GM21825 (cell line): Measurements from ENCODE around the gene VPS13C.
A peak's percentile ranks its signal among the peaks of the same experiment; 100 is the strongest.

Experiments
- ATAC-seq: cut with Tn5 transposase; IDR thresholded peaks from one replicate; pipeline ENCODE4 v1.9.1; 2021; ENCODE audit warnings: mild to moderate bottlenecking, moderate library complexity; ENCODE audit not compliant: unreplicated experiment

Gene VPS13C

DNA sequence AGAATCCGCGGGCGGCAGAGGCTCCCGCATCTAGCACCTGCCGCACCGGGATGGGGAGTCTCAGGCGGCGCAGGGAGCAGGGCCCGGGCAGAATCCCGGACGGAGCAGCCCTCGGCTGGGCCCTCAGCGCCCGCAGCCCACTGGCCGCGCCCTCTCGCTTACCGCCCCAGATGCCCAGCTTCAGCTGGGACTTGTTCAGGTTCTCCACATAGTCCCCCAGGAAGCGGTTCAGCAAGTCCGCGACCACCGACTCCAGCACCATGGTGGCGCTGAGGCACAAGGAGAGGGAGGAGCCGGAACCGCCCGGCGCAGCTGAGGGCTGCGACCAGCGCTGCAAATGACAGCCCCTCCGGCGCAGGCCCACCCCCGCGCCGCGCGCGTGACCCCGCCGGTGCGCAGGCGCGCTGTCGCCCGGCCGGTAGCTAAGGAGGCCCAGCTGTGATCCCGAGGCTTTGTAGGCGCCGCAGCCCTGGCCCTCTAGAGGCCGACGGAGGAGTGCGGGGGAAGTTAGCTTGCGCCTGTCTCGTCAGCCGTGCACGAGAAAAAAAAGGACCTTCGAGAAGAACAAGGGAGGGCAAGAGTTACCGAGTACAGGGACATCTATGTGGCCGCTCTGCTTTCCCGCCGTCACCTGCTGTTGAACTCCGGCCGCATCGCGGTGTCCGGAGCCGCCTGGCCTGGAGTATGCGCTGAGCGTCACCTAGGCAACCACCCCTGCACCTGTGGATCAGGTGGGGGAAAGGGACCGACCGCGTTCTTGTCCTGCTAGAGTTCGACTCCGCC, at the start of gene VPS13C:
Gene VPS13C, minus strand, starts transcription at position 335 of the 783 bp plus-strand sequence. Its CDS starts 73 bp downstream, at position 262.
- peak; percentile 88 for ATAC-seq

DNA sequence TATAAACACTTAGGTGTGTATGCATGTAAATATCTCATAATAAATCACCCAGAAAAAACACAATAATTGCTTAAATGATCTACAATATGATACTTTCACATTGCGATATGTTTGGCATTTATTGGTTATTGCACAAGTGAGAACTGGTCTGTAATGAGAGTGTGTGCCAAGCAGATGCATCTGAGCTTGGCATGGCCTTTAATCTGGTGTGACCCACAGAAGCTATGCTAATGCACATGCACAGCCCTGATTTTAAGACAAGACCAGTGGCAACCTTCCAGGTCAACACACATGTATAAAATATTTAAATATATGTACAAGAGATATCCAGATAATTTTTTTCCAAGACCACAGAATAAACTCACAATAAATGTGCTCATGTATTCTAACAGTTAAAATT, 49.2 kb upstream of the VPS13C start:
- no peak for ATAC-seq

GRCh38 chr15:62108411-62108810, 48.2 kb upstream of the VPS13C start:
- ATAC-seq = no peak

DNA sequence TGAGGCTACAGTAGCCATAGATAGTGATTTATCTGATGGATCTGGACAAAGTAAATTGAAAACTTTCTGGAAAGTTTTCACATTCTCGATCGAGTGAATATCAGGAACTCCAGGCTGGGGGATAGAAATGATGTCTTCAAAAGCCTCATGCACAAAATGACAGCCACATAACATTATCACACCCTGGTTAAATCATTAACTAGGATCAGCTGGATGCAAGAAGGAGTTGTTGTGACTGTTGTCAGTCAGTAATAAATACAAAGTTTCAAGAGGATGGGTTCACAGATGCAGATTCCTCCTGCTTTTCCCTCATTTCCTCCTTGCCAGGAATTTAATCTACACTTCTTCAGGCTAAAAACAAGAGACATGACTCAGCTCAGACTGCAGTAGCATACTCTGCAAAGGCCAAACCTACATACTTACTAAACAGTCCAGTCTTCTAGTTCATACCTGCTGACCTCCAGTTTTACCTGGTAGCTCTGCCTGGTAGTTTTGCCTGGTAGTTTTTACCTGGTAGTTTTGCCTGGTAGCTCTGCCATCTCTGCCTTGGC, 47.4 kb upstream of the VPS13C start:
- ATAC-seq = no peak

- ATAC-seq = no peak
Observed at GRCh38 chr15:62106096-62106495, 45.8 kb upstream of the VPS13C start.

GRCh38 chr15:62105266-62105665, 45.0 kb upstream of the VPS13C start:
- no peak for ATAC-seq

GRCh38 chr15:62104846-62105245, 44.6 kb upstream of the VPS13C start:
- ATAC-seq = no peak

DNA sequence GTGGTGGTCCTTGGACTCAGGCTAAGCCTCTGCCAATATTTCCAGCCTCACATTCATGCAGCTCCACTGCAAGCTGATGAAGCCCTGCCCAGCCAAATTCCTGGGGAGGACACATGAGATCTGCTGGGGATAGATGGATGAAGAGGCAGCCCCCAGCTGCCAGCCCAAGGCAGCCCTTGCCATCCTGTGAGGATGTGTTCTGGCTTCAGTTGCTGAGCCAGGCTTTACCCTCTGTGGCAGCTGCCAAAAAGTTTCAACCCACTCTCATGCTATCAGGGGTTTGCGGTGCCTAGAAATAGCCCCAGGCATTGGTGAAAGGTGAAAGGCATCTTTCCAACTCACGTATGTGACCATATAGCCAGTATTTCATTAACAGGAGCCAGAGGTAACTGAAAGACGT, 44.2 kb upstream of the VPS13C start:
- no peak for ATAC-seq

DNA sequence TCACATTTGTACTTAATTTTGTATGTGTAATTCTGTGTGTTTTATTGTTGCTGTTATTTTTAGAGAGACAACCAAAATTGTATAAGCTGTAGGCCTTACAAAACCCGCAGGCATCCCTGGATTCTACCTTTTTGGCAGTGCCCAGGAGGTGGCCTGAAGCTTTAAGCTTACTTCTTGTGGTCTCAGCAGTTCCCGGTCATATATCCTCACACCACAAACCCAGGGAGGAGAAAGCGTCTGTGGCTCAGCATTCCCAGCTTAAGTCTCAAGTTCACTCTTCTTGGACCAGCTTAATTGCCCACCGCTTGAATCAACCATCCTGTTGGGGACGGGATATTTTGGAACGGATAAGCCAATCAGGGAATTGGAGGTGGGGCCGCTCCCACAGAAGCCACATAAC, 43.2 kb upstream of the VPS13C start:
- ATAC-seq = no peak

DNA sequence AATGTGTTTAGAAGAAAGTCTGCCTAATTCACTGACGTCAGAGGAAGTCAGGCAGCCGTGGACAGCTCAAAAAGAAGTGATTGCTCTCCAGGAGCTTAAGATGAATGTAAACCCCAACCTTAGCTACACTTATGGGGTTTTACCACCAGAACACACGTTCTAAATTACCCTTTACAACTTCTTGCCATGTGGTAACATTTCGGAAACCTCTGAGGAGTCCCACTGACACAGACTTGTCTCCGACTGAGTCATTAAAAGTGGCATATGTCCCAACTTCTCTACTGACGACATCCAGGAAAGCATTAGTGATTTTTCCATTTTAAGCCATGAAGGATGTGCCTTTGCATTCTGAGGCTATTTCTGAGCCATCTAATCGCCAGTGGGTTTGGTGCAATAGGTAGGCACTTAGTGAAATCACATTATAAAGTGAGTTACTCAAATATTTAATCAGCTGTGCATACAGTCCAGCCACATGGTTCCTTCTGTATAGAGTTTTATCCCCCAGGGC, 38.9 kb upstream of the VPS13C start:
- no peak for ATAC-seq

GRCh38 chr15:62094388-62094787, 34.1 kb upstream of the VPS13C start:
- no peak for ATAC-seq

DNA sequence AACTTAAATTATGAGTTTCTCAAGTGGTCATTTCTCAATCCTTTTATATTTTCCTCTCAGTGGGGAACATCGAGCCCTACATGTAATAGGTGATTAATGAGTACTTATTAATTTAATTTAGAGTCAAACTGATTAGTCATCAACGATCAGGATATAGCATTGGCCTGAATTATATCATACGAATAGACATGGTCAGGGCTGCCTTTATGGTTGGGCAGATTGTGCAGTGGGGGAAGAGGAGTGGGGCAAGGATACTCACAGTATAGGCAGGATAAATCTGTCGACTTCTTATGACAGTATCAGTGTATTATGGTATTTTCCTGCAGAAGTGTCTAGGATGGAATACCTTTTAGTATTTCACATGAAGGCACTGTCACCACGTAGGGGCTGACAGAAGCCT, 33.6 kb upstream of the VPS13C start:
- no peak for ATAC-seq

DNA sequence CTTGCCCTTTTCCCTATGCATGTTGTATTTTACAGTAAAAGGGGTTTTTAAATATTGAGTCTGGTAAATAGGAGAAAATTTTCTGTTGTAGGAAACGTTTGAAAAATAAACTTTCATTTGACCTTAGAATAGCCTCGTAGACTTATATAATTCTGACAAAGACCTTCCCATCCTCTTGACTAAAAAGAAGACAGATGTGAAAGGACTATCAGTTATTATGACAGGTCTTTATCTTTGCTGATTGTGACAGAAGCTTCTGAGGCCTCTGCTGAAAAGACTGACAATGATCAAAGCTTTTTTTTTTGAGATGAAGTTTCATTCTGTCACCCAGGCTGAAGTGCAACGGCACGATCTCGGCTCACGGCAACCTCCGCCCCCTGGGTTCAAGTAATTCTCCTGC, 30.7 kb upstream of the VPS13C start:
- ATAC-seq = no peak

- ATAC-seq = no peak
Observed at GRCh38 chr15:62089616-62090015, 29.4 kb upstream of the VPS13C start.

GRCh38 chr15:62088353-62088693, 28.1 kb upstream of the VPS13C start:
- no peak for ATAC-seq

GRCh38 chr15:62087671-62088352, 27.6 kb upstream of the VPS13C start:
- no peak for ATAC-seq

DNA sequence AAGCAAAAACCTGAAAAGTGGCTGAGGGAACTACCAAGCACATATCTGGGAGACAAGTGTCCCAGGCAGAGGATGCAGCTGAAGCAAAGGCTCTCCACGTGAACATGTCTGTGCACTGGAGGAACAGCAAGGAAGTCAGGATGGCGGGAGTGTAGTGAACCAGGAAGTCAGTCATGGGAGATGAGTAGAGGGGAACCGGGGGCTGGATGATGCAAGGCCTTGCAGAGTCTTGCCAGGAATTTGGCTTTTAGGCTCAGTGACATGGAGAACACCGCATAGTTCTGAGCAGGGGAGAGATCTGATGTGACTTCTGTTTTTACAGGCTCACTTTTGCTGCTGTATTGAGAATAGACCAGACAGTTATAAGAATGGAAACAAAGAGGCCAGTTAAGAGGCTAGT, 25.5 kb upstream of the VPS13C start:
- ATAC-seq = no peak

- no peak for ATAC-seq
Observed at GRCh38 chr15:62083194-62084154, 23.2 kb upstream of the VPS13C start.

GRCh38 chr15:62079594-62079993, 19.3 kb upstream of the VPS13C start:
- ATAC-seq = no peak

GRCh38 chr15:62075595-62076277, 15.5 kb upstream of the VPS13C start:
- no peak for ATAC-seq
